A673 (cell line): ENCODE results near the gene PLIN4.

Experiments used
- EZH2 ChIP-seq: fragments of 200-600 bp; sonication (generic); IDR thresholded peaks from 2 replicates; pipeline ENCODE4 v1.6.1; 2017; ENCODE audit warnings: borderline replicate concordance, low read depth, mild to moderate bottlenecking, mixed read lengths, antibody characterized with exemption, low read length; ENCODE audit not compliant: poor library complexity, severe bottlenecking
- TF ChIP-seq, protein P1 (sequence below): fragments of 300-800, 200-600 bp; sonication (generic); conservative IDR thresholded peaks from 2 replicates; pipeline ENCODE4 v1.5.1; 2017; ENCODE audit warnings: low read depth, mild to moderate bottlenecking, antibody characterized with exemption, low read length, moderate library complexity, mixed read lengths

DNA sequence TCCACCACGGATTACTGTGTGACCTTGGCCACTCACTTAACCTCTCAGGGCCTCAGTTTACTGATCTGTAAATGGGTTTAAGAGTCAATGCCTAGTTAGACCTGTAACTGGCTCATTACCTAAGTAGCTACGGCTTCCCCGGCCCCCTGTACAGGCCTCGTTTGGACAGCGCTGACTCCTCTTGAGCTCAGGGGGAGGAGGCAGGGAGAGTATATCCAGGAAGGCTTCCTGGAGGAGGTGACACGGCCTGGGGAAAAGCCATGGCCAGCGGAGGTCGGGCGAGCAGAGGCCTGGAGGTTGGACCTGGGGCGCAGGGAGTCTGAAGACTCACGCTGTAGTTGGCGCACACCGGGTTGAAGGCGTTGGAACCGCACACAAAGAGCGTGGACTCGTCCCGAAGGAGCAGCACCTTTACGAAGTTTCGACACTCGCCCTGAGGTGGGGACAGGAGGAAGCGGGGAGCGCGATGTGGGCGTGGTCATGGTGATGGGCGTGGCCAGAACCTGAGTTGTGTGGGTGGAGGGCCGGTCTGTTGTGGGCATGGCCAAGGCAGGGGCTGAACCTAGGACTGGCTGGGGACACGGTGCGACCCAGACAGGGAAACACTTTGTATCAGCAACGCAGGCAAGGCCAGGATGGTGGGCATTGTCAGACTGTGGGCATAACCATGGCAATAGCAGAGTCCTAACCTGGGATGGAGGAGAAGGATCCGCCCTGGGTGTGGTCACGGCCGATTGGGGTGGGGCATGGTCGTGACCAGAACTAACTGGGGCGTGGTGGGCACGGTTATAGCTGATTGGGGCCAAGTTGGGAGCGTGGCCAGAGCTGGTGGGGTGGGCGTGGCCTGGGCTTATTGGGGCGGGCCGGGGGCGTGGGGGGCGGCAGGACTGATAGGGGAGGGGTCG lies 37.6 kb upstream of the PLIN4 start:
- TF ChIP-seq, protein P1, sequence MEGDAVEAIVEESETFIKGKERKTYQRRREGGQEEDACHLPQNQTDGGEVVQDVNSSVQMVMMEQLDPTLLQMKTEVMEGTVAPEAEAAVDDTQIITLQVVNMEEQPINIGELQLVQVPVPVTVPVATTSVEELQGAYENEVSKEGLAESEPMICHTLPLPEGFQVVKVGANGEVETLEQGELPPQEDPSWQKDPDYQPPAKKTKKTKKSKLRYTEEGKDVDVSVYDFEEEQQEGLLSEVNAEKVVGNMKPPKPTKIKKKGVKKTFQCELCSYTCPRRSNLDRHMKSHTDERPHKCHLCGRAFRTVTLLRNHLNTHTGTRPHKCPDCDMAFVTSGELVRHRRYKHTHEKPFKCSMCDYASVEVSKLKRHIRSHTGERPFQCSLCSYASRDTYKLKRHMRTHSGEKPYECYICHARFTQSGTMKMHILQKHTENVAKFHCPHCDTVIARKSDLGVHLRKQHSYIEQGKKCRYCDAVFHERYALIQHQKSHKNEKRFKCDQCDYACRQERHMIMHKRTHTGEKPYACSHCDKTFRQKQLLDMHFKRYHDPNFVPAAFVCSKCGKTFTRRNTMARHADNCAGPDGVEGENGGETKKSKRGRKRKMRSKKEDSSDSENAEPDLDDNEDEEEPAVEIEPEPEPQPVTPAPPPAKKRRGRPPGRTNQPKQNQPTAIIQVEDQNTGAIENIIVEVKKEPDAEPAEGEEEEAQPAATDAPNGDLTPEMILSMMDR: no peak
- TF ChIP-seq EZH2: no peak
